ENCODE results near the gene NEMF.

NEMF gene

GRCh38 chr14:49732896-49733295 lies 119.7 kb downstream of the NEMF start:
- DNase-seq = no peak
